Ectodermal cell (in vitro differentiated cells): ENCODE measurements around the gene THSD7B. TPM values are rescaled to one million over a fixed set of nuclear protein-coding genes. Genes with fewer than 3 reads are reported as not detected.
"Not testable (repeated sequence)": the region's sequence is repeated elsewhere in the genome, so short reads cannot be mapped to it uniquely, and the experiment has no call there.

Experiments used
- H3K27ac ChIP-seq: 2 replicates; pipeline ENCODE4 v1.7.0; 2013; ENCODE audit warnings: mild to moderate bottlenecking, low read depth, low read length; ENCODE audit not compliant: insufficient read depth, poor library complexity, severe bottlenecking
- H3K27me3 ChIP-seq: 2 replicates; pipeline ENCODE4 v1.7.0; 2013; ENCODE audit warnings: mild to moderate bottlenecking, low read length; ENCODE audit not compliant: insufficient read depth, control insufficient read depth, poor library complexity, severe bottlenecking
- H3K36me3 ChIP-seq: one replicate; pipeline ENCODE4 v1.7.0; 2013; ENCODE audit warnings: low read length; ENCODE audit not compliant: control insufficient read depth, insufficient read depth
- H3K4me1 ChIP-seq: one replicate; pipeline ENCODE4 v1.7.0; 2013; ENCODE audit warnings: low read length; ENCODE audit not compliant: control insufficient read depth, insufficient read depth
- H3K4me3 ChIP-seq: 2 replicates; pipeline ENCODE4 v1.7.0; 2013; ENCODE audit warnings: low read depth, low read length, control low read depth; ENCODE audit not compliant: insufficient read depth
- H3K9me3 ChIP-seq: 2 replicates; pipeline ENCODE4 v1.7.0; 2013; ENCODE audit warnings: mild to moderate bottlenecking, low read length, moderate library complexity; ENCODE audit not compliant: control insufficient read depth
- WGBS, 2 experiments: methylation state at CpG; one replicate each; pipeline ENCODE4 v1.1.7; 2013; ENCODE audit warnings: missing lambda C conversion rate in 2 of 2; 5-methylcytosine and 5-hydroxymethylcytosine counted together
- polyA plus RNA-seq, 4 experiments: library from polyadenylated mRNA; stranded (reverse); fragments of 50-300 nt; gene quantifications; one replicate each; pipeline ENCODE4 v1.2.3, GENCODE V29; 2013

Gene THSD7B, protein sequence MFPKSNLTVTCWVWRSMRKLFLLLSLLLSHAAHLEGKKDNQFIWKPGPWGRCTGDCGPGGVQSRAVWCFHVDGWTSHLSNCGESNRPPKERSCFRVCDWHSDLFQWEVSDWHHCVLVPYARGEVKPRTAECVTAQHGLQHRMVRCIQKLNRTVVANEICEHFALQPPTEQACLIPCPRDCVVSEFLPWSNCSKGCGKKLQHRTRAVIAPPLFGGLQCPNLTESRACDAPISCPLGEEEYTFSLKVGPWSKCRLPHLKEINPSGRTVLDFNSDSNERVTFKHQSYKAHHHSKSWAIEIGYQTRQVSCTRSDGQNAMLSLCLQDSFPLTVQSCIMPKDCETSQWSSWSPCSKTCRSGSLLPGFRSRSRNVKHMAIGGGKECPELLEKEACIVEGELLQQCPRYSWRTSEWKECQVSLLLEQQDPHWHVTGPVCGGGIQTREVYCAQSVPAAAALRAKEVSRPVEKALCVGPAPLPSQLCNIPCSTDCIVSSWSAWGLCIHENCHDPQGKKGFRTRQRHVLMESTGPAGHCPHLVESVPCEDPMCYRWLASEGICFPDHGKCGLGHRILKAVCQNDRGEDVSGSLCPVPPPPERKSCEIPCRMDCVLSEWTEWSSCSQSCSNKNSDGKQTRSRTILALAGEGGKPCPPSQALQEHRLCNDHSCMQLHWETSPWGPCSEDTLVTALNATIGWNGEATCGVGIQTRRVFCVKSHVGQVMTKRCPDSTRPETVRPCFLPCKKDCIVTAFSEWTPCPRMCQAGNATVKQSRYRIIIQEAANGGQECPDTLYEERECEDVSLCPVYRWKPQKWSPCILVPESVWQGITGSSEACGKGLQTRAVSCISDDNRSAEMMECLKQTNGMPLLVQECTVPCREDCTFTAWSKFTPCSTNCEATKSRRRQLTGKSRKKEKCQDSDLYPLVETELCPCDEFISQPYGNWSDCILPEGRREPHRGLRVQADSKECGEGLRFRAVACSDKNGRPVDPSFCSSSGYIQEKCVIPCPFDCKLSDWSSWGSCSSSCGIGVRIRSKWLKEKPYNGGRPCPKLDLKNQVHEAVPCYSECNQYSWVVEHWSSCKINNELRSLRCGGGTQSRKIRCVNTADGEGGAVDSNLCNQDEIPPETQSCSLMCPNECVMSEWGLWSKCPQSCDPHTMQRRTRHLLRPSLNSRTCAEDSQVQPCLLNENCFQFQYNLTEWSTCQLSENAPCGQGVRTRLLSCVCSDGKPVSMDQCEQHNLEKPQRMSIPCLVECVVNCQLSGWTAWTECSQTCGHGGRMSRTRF (N-terminal part only)
- polyA plus RNA-seq (2013, experiment 1 of 4), result 0.31 TPM
- polyA plus RNA-seq (2013, experiment 2 of 4), result 0.23 TPM
- 0.53 TPM for polyA plus RNA-seq (2013, experiment 3 of 4)
- polyA plus RNA-seq (2013, experiment 4 of 4), result 0.77 TPM

DNA sequence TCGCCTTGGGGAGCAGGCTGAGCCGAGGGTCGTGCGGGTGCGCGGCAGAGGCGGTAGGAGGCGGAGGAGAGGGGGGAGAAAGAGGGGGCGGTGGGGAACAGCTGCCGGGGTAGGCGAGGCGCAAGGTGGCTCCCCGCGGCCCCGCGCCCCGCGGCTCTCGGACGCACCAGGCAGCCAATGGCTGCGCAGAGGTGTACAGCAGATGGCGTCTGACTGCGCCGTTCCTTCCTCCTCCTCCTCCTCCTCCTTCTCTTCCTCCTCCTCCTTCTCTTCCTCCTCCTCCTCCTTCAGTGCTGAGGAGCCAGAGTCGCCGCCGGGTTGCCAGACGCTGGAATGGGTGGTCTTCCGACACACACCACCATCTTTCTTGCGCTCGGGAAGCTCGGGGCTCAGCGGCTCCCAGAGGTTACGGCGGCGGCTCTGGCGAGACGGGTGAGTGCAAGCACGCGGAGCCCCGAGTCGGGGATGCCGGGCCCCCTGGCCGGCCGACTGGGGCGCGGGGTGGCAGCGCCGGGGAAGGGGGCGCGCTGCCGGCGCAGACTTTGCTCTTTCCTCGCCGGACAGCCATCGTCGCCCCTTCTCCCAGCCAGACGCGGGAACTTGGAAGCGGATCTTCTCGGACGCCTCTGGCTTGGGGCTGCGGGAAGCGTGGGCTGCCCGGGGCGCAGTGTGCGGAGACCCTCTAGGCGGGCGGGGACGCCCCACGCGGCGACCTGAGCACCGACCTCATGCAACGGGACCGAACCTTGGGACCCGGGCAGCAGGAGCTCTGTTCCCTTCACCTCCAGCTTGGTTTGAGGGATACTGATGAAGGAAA lies at the start of gene THSD7B:
Gene THSD7B, plus strand, starts transcription at position 290 of the 817 bp plus-strand sequence. CDS start 116,634 bp downstream, outside the sequence.
- H3K27me3 ChIP-seq, result peaks cover 74% of the 10 kb centered on the region
- peak within 1 kb of the TSS; percentile 43 for H3K4me3 ChIP-seq
- no peak within 1 kb of the TSS for H3K27ac ChIP-seq
- H3K9me3 ChIP-seq, result no peaks in the 10 kb centered on the region
- peaks cover 16% of the 10 kb centered on the region for H3K4me1 ChIP-seq
- 0 to 1% methylated on average over 77 of the region's 77 CpGs for WGBS, 2 experiments
- H3K36me3 ChIP-seq, result no peaks in the 10 kb centered on the region

DNA sequence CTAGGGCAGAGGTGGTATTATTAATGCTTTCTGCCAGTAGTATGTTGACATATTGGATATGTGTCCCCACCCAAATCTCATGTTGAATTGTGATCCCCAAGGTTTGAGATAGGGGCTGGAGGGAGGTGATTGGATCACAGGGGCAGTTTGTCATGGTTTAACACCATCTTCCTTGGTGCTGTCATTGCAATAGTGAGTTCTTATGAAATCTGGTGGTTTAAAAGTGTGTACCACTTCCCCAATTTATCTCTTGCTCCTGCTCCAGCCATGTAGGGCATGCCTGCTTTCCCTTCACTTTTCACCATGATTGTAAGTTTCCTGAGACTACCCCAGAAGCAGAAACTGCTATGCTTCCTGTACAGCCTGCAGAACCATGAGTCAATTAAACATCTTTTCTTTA lies 47.1 kb upstream of the THSD7B start:
- Histone ChIP-seq H3K36me3 (no peaks in the 10 kb centered on the region), H3K4me1 (no peaks in the 10 kb centered on the region), H3K9me3 (no peaks in the 10 kb centered on the region)

DNA sequence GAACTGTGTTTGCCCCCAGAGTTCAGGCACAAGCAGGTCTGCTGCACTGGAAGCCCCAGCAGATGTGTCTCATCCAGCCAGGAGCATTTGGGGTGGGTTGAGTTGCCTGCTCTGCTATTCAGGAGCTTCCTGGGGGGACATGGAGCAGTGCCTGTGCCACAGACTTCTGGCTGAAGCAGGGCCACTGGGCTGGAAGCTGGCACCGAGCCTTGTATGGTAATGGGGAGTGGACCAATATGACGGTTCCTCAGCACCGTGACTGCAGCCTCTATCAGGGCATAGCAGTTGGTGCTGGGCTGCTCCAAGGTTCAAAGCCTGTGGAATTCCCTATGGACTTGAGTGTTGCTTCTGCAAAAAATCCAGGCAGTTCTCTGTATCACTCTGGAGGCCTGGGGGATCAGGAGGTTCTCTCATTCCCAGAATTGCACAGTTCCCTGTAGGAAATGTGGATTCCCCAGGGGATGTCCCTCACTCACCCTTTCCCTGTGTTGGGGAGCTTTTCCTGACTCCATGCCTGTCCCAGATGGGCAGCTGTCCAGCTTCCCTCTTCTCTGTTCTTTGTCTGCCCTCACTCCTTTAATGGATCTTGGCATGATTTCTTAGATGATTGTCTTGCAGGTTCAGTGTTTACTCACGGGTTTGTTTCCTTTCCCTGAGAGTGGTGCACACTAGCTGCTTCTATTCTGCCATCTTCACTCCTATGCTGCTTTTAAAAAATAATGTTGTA lies 37.2 kb upstream of the THSD7B start:
- Histone ChIP-seq H3K27ac (no peak overlapping the region), H3K27me3 (no peaks in the 10 kb centered on the region), H3K36me3 (no peaks in the 10 kb centered on the region), H3K4me3 (no peak overlapping the region), H3K4me1 (no peaks in the 10 kb centered on the region), H3K9me3 (no peaks in the 10 kb centered on the region)
- 84 to 86% methylated on average over 4 of the region's 4 CpGs for WGBS, 2 experiments

More for the DNA sequence above, 47.1 kb upstream of the THSD7B start:
- no peak overlapping the region for H3K27ac ChIP-seq
- H3K27me3 ChIP-seq, result no peaks in the 10 kb centered on the region
- no peak overlapping the region for H3K4me3 ChIP-seq

DNA sequence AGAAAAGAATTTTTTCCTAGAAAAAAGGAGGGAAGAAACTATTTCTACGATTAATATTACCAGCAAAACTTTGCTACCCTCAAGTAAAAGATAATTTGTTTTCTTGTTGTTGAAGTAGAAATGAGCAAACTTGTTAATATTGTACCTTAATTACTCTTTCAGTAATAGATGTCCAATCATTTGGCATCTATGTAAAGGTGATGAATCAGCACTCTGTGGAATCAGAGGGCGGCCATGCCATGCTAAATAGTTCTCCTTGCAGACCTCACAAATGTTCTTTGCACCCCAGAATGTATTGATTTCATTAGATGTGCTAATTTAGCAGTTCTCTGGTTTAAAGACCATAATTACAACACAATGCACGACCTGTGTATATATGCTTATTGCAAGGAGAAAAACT lies 29.1 kb upstream of the THSD7B start:
- Histone ChIP-seq H3K27me3 (no peaks in the 10 kb centered on the region), H3K36me3 (no peaks in the 10 kb centered on the region), H3K4me1 (no peaks in the 10 kb centered on the region), H3K4me3 (no peak overlapping the region), H3K27ac (no peak overlapping the region), H3K9me3 (no peaks in the 10 kb centered on the region)
- 63 to 83% methylated on average over 2 of the region's 3 CpGs for WGBS, 2 experiments

DNA sequence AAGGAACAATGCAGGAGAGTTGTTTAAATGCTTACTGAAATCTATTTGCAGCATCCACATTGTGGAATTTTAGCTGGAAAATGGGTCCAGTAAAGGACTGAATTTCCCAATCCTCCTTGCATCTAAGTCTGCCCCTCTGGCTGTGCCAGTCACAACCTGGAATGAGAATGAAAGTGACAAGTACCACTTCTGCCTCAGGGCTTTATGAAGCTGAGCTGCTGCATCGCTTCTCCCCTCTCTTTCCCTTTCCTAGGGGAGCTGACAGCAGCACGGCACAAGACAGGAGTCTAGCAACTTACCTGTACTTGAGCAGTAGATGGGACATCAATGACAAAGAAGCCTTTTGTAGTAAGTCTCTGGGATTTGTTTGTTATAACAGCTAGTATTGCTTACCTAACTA lies 27.3 kb upstream of the THSD7B start:
- no peaks in the 10 kb centered on the region for H3K4me1 ChIP-seq
- no peaks in the 10 kb centered on the region for H3K36me3 ChIP-seq
- WGBS, 2 experiments, result 77 to 89% methylated on average over 2 of the region's 2 CpGs

DNA sequence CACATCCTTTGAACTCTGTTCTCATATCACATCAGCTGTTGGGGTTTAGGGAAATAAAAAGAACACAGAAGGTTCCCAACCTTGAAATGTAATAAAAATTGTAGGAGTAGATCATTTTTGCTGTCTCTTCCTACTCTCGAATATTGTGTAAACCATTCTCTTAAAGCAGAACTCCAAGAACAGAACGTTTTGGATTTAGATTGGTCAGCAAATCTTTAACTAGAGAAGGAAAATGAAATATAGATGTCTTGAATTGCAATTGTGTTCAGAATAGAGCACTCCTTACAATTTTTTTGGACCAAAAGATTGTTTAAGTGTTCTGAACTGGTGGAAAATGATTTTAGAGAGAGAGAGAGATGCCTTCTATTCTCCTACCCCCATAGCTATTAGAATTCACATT lies 23.9 kb upstream of the THSD7B start:
- no peaks in the 10 kb centered on the region for H3K4me1 ChIP-seq
- H3K27me3 ChIP-seq, result no peaks in the 10 kb centered on the region
- H3K4me3 ChIP-seq, result no peak overlapping the region
- no peaks in the 10 kb centered on the region for H3K36me3 ChIP-seq
- no peaks in the 10 kb centered on the region for H3K9me3 ChIP-seq
- 66 to 68% methylated on average over 2 of the region's 2 CpGs for WGBS, 2 experiments
- no peak overlapping the region for H3K27ac ChIP-seq

More for the DNA sequence above, 27.3 kb upstream of the THSD7B start:
- Histone ChIP-seq H3K9me3 (no peaks in the 10 kb centered on the region), H3K4me3 (no peak overlapping the region), H3K27me3 (no peaks in the 10 kb centered on the region), H3K27ac (no peak overlapping the region)

DNA sequence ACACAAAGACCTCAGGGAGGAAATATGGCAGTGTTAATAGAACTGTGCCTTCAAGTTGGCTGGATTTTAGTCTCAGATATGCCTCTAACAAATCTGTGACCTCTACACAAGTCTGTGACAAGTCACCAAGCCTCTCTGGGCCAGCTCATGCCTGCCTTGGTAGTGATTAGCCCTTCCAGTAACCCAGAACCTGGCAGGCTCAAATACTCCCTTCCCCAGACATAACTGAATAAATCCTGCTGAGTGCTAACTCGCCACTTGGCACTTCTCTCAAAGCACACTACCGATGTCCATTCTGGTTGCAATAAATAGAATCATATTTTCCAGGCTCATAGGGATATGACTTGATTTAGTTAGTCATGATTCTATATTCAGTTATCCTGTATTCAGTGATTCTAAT lies 15.3 kb upstream of the THSD7B start:
- Histone ChIP-seq H3K9me3 (no peaks in the 10 kb centered on the region), H3K36me3 (no peaks in the 10 kb centered on the region), H3K27ac (no peak overlapping the region), H3K4me3 (no peak overlapping the region), H3K27me3 (no peaks in the 10 kb centered on the region), H3K4me1 (no peaks in the 10 kb centered on the region)
- WGBS, 2 experiments, result 90 to 100% methylated on average over 2 of the region's 2 CpGs

DNA sequence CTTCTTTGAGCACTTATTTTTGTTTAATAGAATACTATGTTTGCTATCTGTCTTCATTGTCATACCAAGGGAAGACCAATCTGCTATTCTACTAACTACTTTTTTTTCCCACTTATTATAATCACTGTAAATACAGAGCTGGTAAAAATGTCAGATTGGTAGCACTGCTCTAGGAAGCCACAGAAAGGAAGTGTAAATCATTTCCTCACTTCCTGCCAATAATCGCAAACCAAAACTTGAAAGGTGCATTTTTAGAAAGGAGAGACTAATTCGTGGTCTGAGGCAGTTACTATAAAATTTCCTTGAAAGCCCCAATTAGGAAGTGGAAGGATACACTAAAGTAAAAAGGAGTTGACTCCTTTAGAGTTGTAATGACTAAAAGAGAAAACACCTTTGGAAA lies 13.9 kb upstream of the THSD7B start:
- Histone ChIP-seq H3K27ac (no peak overlapping the region), H3K36me3 (no peaks in the 10 kb centered on the region), H3K27me3 (no peaks in the 10 kb centered on the region), H3K4me3 (no peak overlapping the region), H3K9me3 (no peaks in the 10 kb centered on the region), H3K4me1 (no peaks in the 10 kb centered on the region)
- WGBS, 2 experiments, result 70 to 74% methylated on average over 2 of the region's 2 CpGs

DNA sequence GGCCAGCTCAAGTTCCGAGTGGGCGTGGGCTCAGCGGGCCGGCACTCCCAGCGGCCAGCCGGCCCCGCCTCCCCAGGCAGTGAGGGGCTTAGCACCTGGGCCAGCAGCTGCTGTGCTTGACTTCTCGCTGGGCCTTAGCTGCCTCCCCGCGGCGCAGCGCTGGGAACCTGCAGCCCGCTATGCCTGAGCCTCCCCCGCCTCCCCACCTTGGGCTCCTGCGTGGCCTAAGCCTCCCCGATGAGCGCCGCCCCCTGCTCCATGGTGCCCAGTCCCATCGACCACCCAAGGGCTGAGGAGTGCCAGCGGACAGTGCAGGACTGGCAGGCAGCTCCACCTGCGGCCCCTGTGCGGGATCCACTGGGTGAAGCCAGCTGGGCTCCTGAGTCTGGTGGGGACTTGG lies 6.8 kb upstream of the THSD7B start:
- not testable (repeated sequence) for H3K36me3 ChIP-seq, H3K4me3 ChIP-seq, H3K27ac ChIP-seq, H3K9me3 ChIP-seq, H3K4me1 ChIP-seq
- 92 to 93% methylated on average over 22 of the region's 22 CpGs for WGBS, 2 experiments
- H3K27me3 ChIP-seq, result peaks cover 15% of the 10 kb centered on the region
